K562 (cell line): ENCODE measurements around the gene MIX23. TPM values are rescaled to one million over a fixed set of nuclear protein-coding genes. Genes with fewer than 3 reads are reported as not detected.

Experiments
- ATAC-seq: fragments of 200-7000 bp; cut with Tn5 transposase; 3 replicates; pipeline ENCODE4 v1.9.1; 2020; ENCODE audit warnings: moderate library complexity
- Bru-seq: library from RNA; stranded (reverse); fragments of 400-500 nt; gene quantifications from one replicate; lab custom pipeline; 2021; lab: Mats Ljungman, UMichigan
- BruChase-seq, 2 experiments: library from RNA; stranded (reverse); fragments of 400-500 nt; gene quantifications; one replicate each; lab custom pipeline; 2021; lab: Mats Ljungman, UMichigan
- BruUV-seq: library from RNA; stranded (reverse); fragments of 400-500 nt; replicated peaks from 2 replicates; lab custom pipeline; 2021; lab: Mats Ljungman, UMichigan
- CTCF ChIA-PET: fragments of 300-600 bp; formaldehyde crosslinking; extraction: SDS; loops from one replicate; lab custom pipeline; 2021; ENCODE audit warnings: low intra/inter-chr PET ratio; lab: Yijun Ruan, JAX
- POLR2A ChIA-PET: fragments of 300-600, 350-650 bp; sonication (Branson Sonifier 250); formaldehyde crosslinking; extraction: SDS; loops from one replicate; lab custom pipeline; 2021; ENCODE audit warnings: antibody characterized with exemption, inconsistent platforms; lab: Yijun Ruan, JAX
- DNase-seq, 4 experiments: peaks; one replicate each; pipeline versions ENCODE4 v3.0.0 to v3.0.0-alpha.2; 2011 to 2018; ENCODE audit warnings: low spot score in 3 of 4, mixed read lengths in 3 of 4; ENCODE audit errors: extremely low read depth in 1 of 4
- FAIRE-seq: peaks from 2 replicates; lab custom pipeline; 2011; peaks lifted over from hg19 to GRCh38; lab: Jason Lieb, UNC
- H2AFZ ChIP-seq: 2 replicates; pipeline ENCODE4 v1.6.0; 2011; ENCODE audit warnings: low read depth, low read length, control low read depth, inconsistent platforms
- H3K27ac ChIP-seq: fragments of 200-600 bp; 3 replicates; pipeline ENCODE4 v1.8.0; 2011; ENCODE audit warnings: low read depth, mild to moderate bottlenecking, control low read depth, inconsistent platforms, low read length, moderate library complexity, mixed read lengths; ENCODE audit errors: extremely low read depth
- H3K27me3 ChIP-seq, 2 experiments: fragments of 300-600 bp in 1 of 2; 2 replicates in 1 of 2; 3 replicates in 1 of 2; pipeline versions ENCODE4 v1.6.0 to v1.8.0; 2011; ENCODE audit warnings: inconsistent platforms in 2 of 2, low read length in 2 of 2, mild to moderate bottlenecking in 1 of 2, mixed read lengths in 1 of 2, moderate library complexity in 1 of 2; ENCODE audit not compliant: control insufficient read depth in 2 of 2, insufficient read depth in 2 of 2
- H3K36me3 ChIP-seq: fragments of 300-600 bp; 3 replicates; pipeline ENCODE4 v1.8.0; 2011; ENCODE audit warnings: mild to moderate bottlenecking, low read length, inconsistent platforms; ENCODE audit not compliant: control insufficient read depth, insufficient read depth
- H3K4me1 ChIP-seq, 2 experiments: fragments of 200-600 bp in 1 of 2; replicated peaks in 1 of 2; 2 replicates in 1 of 2; 3 replicates in 1 of 2; pipeline versions ENCODE4 v1.5.1 to v1.8.0; 2011; ENCODE audit warnings: inconsistent platforms in 2 of 2, low read length in 2 of 2, mild to moderate bottlenecking in 1 of 2, mixed read lengths in 1 of 2, moderate library complexity in 1 of 2; ENCODE audit not compliant: control insufficient read depth in 2 of 2, insufficient read depth in 2 of 2
- H3K4me2 ChIP-seq: 2 replicates; pipeline ENCODE4 v1.6.1; 2011; ENCODE audit warnings: low read length, control low read depth, inconsistent platforms, mixed read lengths; ENCODE audit not compliant: insufficient read depth
- H3K4me3 ChIP-seq: fragments of 200-600 bp; sonication (generic), shearing (Covaris generic); 2 replicates; pipeline ENCODE4 v1.5.1; 2016; ENCODE audit warnings: control low read depth, inconsistent platforms
- H3K79me2 ChIP-seq: fragments of 200-600 bp; 3 replicates; pipeline ENCODE4 v1.8.0; 2011; ENCODE audit warnings: low read length, inconsistent platforms; ENCODE audit not compliant: control insufficient read depth, insufficient read depth
- H3K9ac ChIP-seq, 2 experiments: 2 replicates each; pipeline versions ENCODE4 v1.6.0 to v1.6.1; 2011; ENCODE audit warnings: low read depth in 2 of 2, low read length in 2 of 2, control low read depth in 1 of 2, inconsistent platforms in 1 of 2, mild to moderate bottlenecking in 1 of 2, mixed read lengths in 1 of 2; ENCODE audit not compliant: insufficient read depth in 1 of 2
- H3K9me1 ChIP-seq: one replicate; pipeline ENCODE4 v1.6.0; 2011; ENCODE audit warnings: inconsistent platforms, mild to moderate bottlenecking, low read length, moderate library complexity; ENCODE audit not compliant: control insufficient read depth, insufficient read depth
- H3K9me3 ChIP-seq: replicated peaks from 2 replicates; pipeline ENCODE4 v1.5.1; 2011; ENCODE audit warnings: low read depth, low read length, inconsistent platforms; ENCODE audit not compliant: control insufficient read depth, insufficient read depth
- H4K20me1 ChIP-seq: replicated peaks from 2 replicates; pipeline ENCODE4 v1.6.1; 2011; ENCODE audit warnings: low read length, inconsistent platforms, mixed read lengths; ENCODE audit not compliant: control insufficient read depth, insufficient read depth
- HDAC2 ChIP-seq: fragments of 450-650 bp; IDR thresholded peaks from 2 replicates; pipeline ENCODE4 v1.6.1; 2016; ENCODE audit warnings: mild to moderate bottlenecking
- PHF20 ChIP-seq: fragments of 450-650 bp; IDR thresholded peaks from 2 replicates; pipeline ENCODE4 v1.6.1; 2018; ENCODE audit not compliant: partially characterized antibody
- PYGO2 ChIP-seq: fragments of 450-650 bp; IDR thresholded peaks from 2 replicates; pipeline ENCODE4 v1.6.1; 2016; ENCODE audit warnings: mild to moderate bottlenecking, missing genetic modification characterization, moderate library complexity, missing compliant biosample characterization
- RB1 ChIP-seq: fragments of 450-650 bp; IDR thresholded peaks from 2 replicates; pipeline ENCODE4 v1.6.1; 2017; ENCODE audit warnings: low read depth, mild to moderate bottlenecking
- SAP30 ChIP-seq: fragments of 200-600 bp; sonication (generic); IDR thresholded peaks from 2 replicates; pipeline ENCODE4 v1.6.1; 2012; ENCODE audit warnings: borderline replicate concordance, low read depth, mild to moderate bottlenecking, moderate library complexity, low read length, control low read depth, inconsistent platforms; ENCODE audit not compliant: insufficient read depth, poor library complexity, severe bottlenecking
- SUPT5H ChIP-seq: fragments of 450-650 bp; IDR thresholded peaks from 2 replicates; pipeline ENCODE4 v1.6.1; 2016
- TAF1 ChIP-seq: IDR thresholded peaks from 2 replicates; pipeline ENCODE4 v1.6.1; 2011; ENCODE audit warnings: mild to moderate bottlenecking, low read length, moderate library complexity; ENCODE audit not compliant: insufficient read depth, control insufficient read depth, severe bottlenecking; ENCODE audit errors: extremely low read depth
- WGBS: fragments of 100-300 bp; shearing (Covaris generic); methylation state at CpG from one replicate; pipeline ENCODE4 v1.1.6; 2016; ENCODE audit warnings: low coverage, mixed read lengths; ENCODE audit not compliant: insufficient coverage; ENCODE audit errors: missing lambda C conversion rate; 5-methylcytosine and 5-hydroxymethylcytosine counted together
- in situ Hi-C: fragments of 300-500 bp; cut with MboI; formaldehyde crosslinking; loops from 4 replicates; pipeline ENCODE4 v1.15.0; 2018; ENCODE audit warnings: inconsistent platforms, mixed read lengths
- intact Hi-C: fragments of 100-400 bp; cut with micrococcal nuclease; formaldehyde crosslinking; loops from 2 replicates; pipeline ENCODE4 v1.14.2; 2022
- long read RNA-seq, 3 experiments: library from polyadenylated mRNA in 2 of 3; library from RNA in 1 of 3; unstranded in 2 of 3; stranded (forward) in 1 of 3; transcript quantifications; one replicate each; pipeline ENCODE4 v2.0.0, GENCODE V29; 2019 to 2022
- polyA minus RNA-seq, 3 experiments: library from RNA; depleted of rRNA, polyadenylated mRNA; stranded (reverse); fragments of >200 nt; gene quantifications; 2 replicates each; pipeline ENCODE4 v1.2.3, GENCODE V29; 2011
- polyA plus RNA-seq, 8 experiments: library from polyadenylated mRNA; depleted of rRNA in 4 of 8; stranded (reverse) in 5 of 8; unstranded in 3 of 8; fragments of >200 nt; fragmentation: Nextera tagmentation in 2 of 8; fragmentation: Illumina TruSeq in 1 of 8; extraction: Ambion mirVana in 2 of 8; extraction: Trizol in 1 of 8; gene quantifications; 2 replicates each; pipeline versions ENCODE4 v1.2.1 to v1.2.3, GENCODE V29; 2011 to 2014; ENCODE audit warnings: inconsistent platforms in 1 of 8, missing spikeins in 1 of 8
- total RNA-seq, 7 experiments: library from RNA; depleted of rRNA in 6 of 7; stranded (reverse); fragments of >200 nt in 6 of 7; fragmentation: Illumina TruSeq in 2 of 7; extraction: Trizol in 2 of 7; gene quantifications; 2 replicates each; pipeline versions ENCODE4 v1.2.1 to v1.2.3, GENCODE V29; 2011 to 2021; ENCODE audit warnings: low replicate concordance in 1 of 7
- TF ChIP-seq, protein P1 (sequence below): sonication (generic); formaldehyde crosslinking; IDR thresholded peaks from 2 replicates; pipeline ENCODE4 v1.8.0; 2022; ENCODE audit warnings: missing genetic modification reagents, mild to moderate bottlenecking, moderate library complexity, borderline replicate concordance
- TF ChIP-seq, protein P2 (sequence below): fragments of 450-650 bp; IDR thresholded peaks from 2 replicates; pipeline ENCODE4 v1.6.1; 2016; ENCODE audit warnings: borderline replicate concordance

The MIX23 gene
- 6.5 and 22.5 TPM in 2 replicates for total RNA-seq (2011; cell fraction: chromatin; rRNA removed; ENCODE audit: low replicate concordance)
- total RNA-seq (2011; cell fraction: nucleolus; rRNA removed) = 5.7 and 6.6 TPM in 2 replicates
- total RNA-seq (2011; cell fraction: nucleoplasm; rRNA removed) = 10.3 and 18.9 TPM in 2 replicates
- 69.2 and 103 TPM in 2 replicates for total RNA-seq (2014; rRNA removed)
- total RNA-seq (2014; rRNA removed; fragmentation: Illumina TruSeq; extraction: Trizol) = 106 and 124 TPM in 2 replicates
- total RNA-seq (2015; rRNA removed; fragmentation: Illumina TruSeq; extraction: Trizol) = 122 and 143 TPM in 2 replicates
- 46.6 and 81.3 TPM in 2 replicates for total RNA-seq (2021)
- polyA plus RNA-seq (2011; rRNA removed) = 27.8 and 45.5 TPM in 2 replicates
- polyA plus RNA-seq (2011; cell fraction: cytosol; rRNA removed) = 8.6 and 14.8 TPM in 2 replicates
- 8.6 and 14.6 TPM in 2 replicates for polyA plus RNA-seq (2011; cell fraction: nucleus; rRNA removed)
- 34.6 and 87.0 TPM in 2 replicates for polyA plus RNA-seq (2012)
- polyA plus RNA-seq (2014; fragmentation: Illumina TruSeq; extraction: Trizol) = 162 and 185 TPM in 2 replicates
- polyA plus RNA-seq (2014; fragmentation: Nextera tagmentation; extraction: Ambion mirVana) = 100 to 1,000 TPM; 102 to 125 TPM
- polyA plus RNA-seq (2014; rRNA removed) = 130 and 134 TPM in 2 replicates
- 27.8 and 28.4 TPM in 2 replicates for polyA minus RNA-seq (2011; rRNA and poly(A)+ RNA removed)
- 7.2 and 9.4 TPM in 2 replicates for polyA minus RNA-seq (2011; cell fraction: cytosol; rRNA and poly(A)+ RNA removed)
- polyA minus RNA-seq (2011; cell fraction: nucleus; rRNA and poly(A)+ RNA removed) = 4.6 and 9.2 TPM in 2 replicates
- Bru-seq, nascent RNA = percentile 84 among the genes with signal in this experiment
- percentile 81 among the genes with signal in this experiment for BruChase-seq, experiment 1, labeled RNA remaining after a 2-hour chase
- percentile 79 among the genes with signal in this experiment for BruChase-seq, experiment 2, labeled RNA remaining after a 6-hour chase
- long read RNA-seq, experiment 1, transcript CCDC58-201 (5 exons, 720 nt) = major isoform, 70 of 224 reads
- long read RNA-seq, experiment 1, partial matches to known transcripts = 7 of 224 reads
- long read RNA-seq, experiment 1, other reads (novel, unspliced or antisense) = 145 of 224 reads
- long read RNA-seq, experiment 2, transcript CCDC58-201 (5 exons, 720 nt) = major isoform, 23 of 39 reads
- long read RNA-seq, experiment 2, partial matches to known transcripts = 2 of 39 reads
- long read RNA-seq, experiment 2, other reads (novel, unspliced or antisense) = 14 of 39 reads
- long read RNA-seq, experiment 3, transcript CCDC58-201 (5 exons, 720 nt) = major isoform, 61 of 72 reads
- long read RNA-seq, experiment 3, partial matches to known transcripts = 4 of 72 reads
- long read RNA-seq, experiment 3, other reads (novel, unspliced or antisense) = 6 of 72 reads

DNA sequence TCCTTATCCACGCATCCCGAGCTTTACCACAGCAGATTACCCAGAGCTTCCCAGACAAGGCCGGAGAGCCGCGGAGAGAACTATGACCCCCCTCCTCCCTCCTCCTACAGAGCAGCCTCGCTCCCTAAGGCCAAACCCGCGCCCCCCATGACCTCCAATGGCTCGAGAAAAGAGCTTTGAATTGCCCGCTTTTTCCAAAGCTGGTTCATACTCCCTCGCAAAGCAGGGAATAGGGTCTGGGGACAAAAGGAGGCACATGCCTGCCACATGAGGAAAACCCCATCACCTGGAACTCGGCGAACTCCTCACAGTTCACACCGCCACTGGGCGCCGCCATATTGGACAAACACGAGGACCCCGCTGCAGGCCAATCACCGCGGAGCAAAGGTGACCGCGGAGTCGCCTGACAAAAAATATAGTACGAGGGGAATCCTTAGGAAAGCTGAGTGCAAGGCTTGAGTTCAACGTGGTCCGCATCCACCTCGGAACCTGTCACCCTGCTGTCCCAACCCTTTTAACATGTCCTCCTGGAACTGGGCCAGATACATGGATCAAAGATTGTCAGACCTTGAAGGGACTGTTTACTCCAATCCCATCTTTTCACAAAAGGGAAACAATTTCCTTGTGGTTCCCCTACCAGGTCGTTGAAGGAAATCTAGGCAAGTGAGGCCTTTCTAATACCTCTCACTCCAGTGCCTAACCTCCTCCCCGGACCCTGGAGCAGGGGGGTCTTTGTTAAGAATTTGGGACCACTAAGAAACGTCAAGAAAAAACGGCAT lies at the start of gene MIX23:
MIX23 (minus strand) TSS at position 344 of the 779 bp plus-strand sequence; CDS start at position 337, 7 bp downstream.
- Histone ChIP-seq H3K27ac (peak within 1 kb of the TSS; percentile 73), H3K79me2 (peaks cover 98% of the 10 kb centered on the region), H3K27me3 (no peaks in the 10 kb centered on the region), H3K4me2 (peak within 1 kb of the TSS; percentile 85), H3K4me1 (peaks cover 0 to 6% of the 10 kb centered on the region in 2 experiments; a peak in 2 of 5 replicates), H3K36me3 (peaks cover 50% of the 10 kb centered on the region), H3K9me1 (no peaks in the 10 kb centered on the region), H3K4me3 (peak within 1 kb of the TSS; percentile 97), H4K20me1 (no peaks in the 10 kb centered on the region), H3K9me3 (no peaks in the 10 kb centered on the region), H3K9ac (peak within 1 kb of the TSS; percentile 85 to 94), H2AFZ (peak within 1 kb of the TSS; percentile 95)
- FAIRE-seq (peak; percentile 67), ATAC-seq (peak; percentile 77), DNase-seq (peak; percentile 75 to 89 (median 80))
- BruUV-seq = no TSS peak
- in situ Hi-C loops = no loop called here
- under 1% methylated on average over 21 of the region's 31 CpGs for WGBS
- ChIA-PET CTCF (no interaction called here), POLR2A (interaction anchor here (0.6 to 2.8 kb wide), 4 partner anchors 33 to 313 kb away, joined by 3 to 10 read pairs (median 3); partner anchors contain the start of gene WDR5B)
- intact Hi-C loops = no loop called here
- TF ChIP-seq, protein P1, sequence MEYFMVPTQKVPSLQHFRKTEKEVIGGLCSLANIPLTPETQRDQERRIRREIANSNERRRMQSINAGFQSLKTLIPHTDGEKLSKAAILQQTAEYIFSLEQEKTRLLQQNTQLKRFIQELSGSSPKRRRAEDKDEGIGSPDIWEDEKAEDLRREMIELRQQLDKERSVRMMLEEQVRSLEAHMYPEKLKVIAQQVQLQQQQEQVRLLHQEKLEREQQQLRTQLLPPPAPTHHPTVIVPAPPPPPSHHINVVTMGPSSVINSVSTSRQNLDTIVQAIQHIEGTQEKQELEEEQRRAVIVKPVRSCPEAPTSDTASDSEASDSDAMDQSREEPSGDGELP (CRISPR knock-in tag) = peak; percentile 68; the same call in 1 of the 2 replicates
- TF ChIP-seq PHF20 = peak; percentile 95
- TF ChIP-seq HDAC2 = peak; percentile 89
- peak; percentile 68 for TF ChIP-seq SUPT5H
- TF ChIP-seq PYGO2 (tag) = no peak
- TF ChIP-seq SAP30 = peak; percentile 90
- peak; percentile 92 for TF ChIP-seq TAF1
- TF ChIP-seq, protein P2, sequence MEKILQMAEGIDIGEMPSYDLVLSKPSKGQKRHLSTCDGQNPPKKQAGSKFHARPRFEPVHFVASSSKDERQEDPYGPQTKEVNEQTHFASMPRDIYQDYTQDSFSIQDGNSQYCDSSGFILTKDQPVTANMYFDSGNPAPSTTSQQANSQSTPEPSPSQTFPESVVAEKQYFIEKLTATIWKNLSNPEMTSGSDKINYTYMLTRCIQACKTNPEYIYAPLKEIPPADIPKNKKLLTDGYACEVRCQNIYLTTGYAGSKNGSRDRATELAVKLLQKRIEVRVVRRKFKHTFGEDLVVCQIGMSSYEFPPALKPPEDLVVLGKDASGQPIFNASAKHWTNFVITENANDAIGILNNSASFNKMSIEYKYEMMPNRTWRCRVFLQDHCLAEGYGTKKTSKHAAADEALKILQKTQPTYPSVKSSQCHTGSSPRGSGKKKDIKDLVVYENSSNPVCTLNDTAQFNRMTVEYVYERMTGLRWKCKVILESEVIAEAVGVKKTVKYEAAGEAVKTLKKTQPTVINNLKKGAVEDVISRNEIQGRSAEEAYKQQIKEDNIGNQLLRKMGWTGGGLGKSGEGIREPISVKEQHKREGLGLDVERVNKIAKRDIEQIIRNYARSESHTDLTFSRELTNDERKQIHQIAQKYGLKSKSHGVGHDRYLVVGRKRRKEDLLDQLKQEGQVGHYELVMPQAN = peak; percentile 95
- peak; percentile 54; the same call in 1 of the 2 replicates for TF ChIP-seq RB1
